K562 (cell line): ENCODE measurements around the gene FAM110D. TPM values are rescaled to one million over a fixed set of nuclear protein-coding genes. Genes with fewer than 3 reads are reported as not detected.

Experiments
- ATF7 ChIP-seq: fragments of 450-650 bp; IDR thresholded peaks from 2 replicates; pipeline ENCODE4 v1.7.1; 2014; ENCODE audit warnings: mild to moderate bottlenecking, moderate library complexity
- BMI1 ChIP-seq: fragments of 150-350 bp; IDR thresholded peaks from 2 replicates; pipeline ENCODE4 v1.6.1; 2014; ENCODE audit warnings: low read length
- BRD9 ChIP-seq: fragments of 450-650 bp; IDR thresholded peaks from 2 replicates; pipeline ENCODE4 v1.6.1; 2018; ENCODE audit warnings: low read depth; ENCODE audit not compliant: partially characterized antibody
- BRF1 ChIP-seq: IDR thresholded peaks from 3 replicates; pipeline ENCODE4 v1.6.1; 2011; ENCODE audit warnings: borderline replicate concordance, mild to moderate bottlenecking; ENCODE audit not compliant: insufficient read length; ENCODE audit errors: extremely low read depth
- CEBPG ChIP-seq, 3 experiments: fragments of 200-800 bp in 1 of 3; sonication (Bioruptor generic) in 1 of 3; sonication (generic) in 1 of 3; formaldehyde crosslinking in 1 of 3; IDR thresholded peaks in 2 of 3; conservative IDR thresholded peaks in 1 of 3; 2 replicates each; pipeline versions ENCODE4 v1.6.1 to v1.8.0; 2016 to 2022; ENCODE audit warnings: missing compliant biosample characterization in 2 of 3, missing genetic modification characterization in 2 of 3, mild to moderate bottlenecking in 1 of 3, missing genetic modification reagents in 1 of 3
- FOXA1 ChIP-seq: fragments of 450-650 bp; IDR thresholded peaks from 2 replicates; pipeline ENCODE4 v1.6.1; 2016; ENCODE audit warnings: mild to moderate bottlenecking, borderline replicate concordance
- FOXP1 ChIP-seq: sonication (generic); formaldehyde crosslinking; IDR thresholded peaks from 2 replicates; pipeline ENCODE4 v1.8.0; 2022; ENCODE audit warnings: mild to moderate bottlenecking, missing genetic modification reagents
- SNIP1 ChIP-seq: fragments of 450-650 bp; IDR thresholded peaks from 2 replicates; pipeline ENCODE4 v1.7.1; 2017; ENCODE audit warnings: low read depth, mild to moderate bottlenecking
- ZBED1 ChIP-seq: IDR thresholded peaks from 2 replicates; pipeline ENCODE4 v1.6.1; 2014
- ZNF398 ChIP-seq: fragments of 250-450 bp; sonication (Bioruptor Pico); IDR thresholded peaks from 2 replicates; pipeline ENCODE4 v1.8.0; 2021; ENCODE audit warnings: moderate library complexity, mild to moderate bottlenecking, inconsistent platforms
- polyA plus RNA-seq, 8 experiments: library from polyadenylated mRNA; depleted of rRNA in 4 of 8; stranded (reverse) in 5 of 8; unstranded in 3 of 8; fragments of >200 nt; fragmentation: Nextera tagmentation in 2 of 8; fragmentation: Illumina TruSeq in 1 of 8; extraction: Ambion mirVana in 2 of 8; extraction: Trizol in 1 of 8; gene quantifications; 2 replicates each; pipeline versions ENCODE4 v1.2.1 to v1.2.3, GENCODE V29; 2011 to 2014; ENCODE audit warnings: inconsistent platforms in 1 of 8, missing spikeins in 1 of 8
- total RNA-seq, 7 experiments: library from RNA; depleted of rRNA in 6 of 7; stranded (reverse); fragments of >200 nt in 6 of 7; fragmentation: Illumina TruSeq in 2 of 7; extraction: Trizol in 2 of 7; gene quantifications; 2 replicates each; pipeline versions ENCODE4 v1.2.1 to v1.2.3, GENCODE V29; 2011 to 2021; ENCODE audit warnings: low replicate concordance in 1 of 7
- TF ChIP-seq, protein P1 (sequence below): fragments of 250-450 bp; sonication (Bioruptor Pico); IDR thresholded peaks from 2 replicates; pipeline ENCODE4 v1.4.0; 2020; ENCODE audit warnings: mild to moderate bottlenecking
- TF ChIP-seq, protein P2 (sequence below), 2 experiments: IDR thresholded peaks in 1 of 2; conservative IDR thresholded peaks in 1 of 2; 2 replicates each; pipeline ENCODE4 v1.6.1; 2016; ENCODE audit warnings: low read depth in 2 of 2, mild to moderate bottlenecking in 1 of 2, missing compliant biosample characterization in 1 of 2, missing genetic modification characterization in 1 of 2, moderate library complexity in 1 of 2

The FAM110D gene
- total and polyA plus RNA-seq, 9 of the 15 experiments (the other 6 are each of a cell fraction or from before 2014, with no cell fraction given): 0.04 to 1.1 (median 0.33) TPM

DNA sequence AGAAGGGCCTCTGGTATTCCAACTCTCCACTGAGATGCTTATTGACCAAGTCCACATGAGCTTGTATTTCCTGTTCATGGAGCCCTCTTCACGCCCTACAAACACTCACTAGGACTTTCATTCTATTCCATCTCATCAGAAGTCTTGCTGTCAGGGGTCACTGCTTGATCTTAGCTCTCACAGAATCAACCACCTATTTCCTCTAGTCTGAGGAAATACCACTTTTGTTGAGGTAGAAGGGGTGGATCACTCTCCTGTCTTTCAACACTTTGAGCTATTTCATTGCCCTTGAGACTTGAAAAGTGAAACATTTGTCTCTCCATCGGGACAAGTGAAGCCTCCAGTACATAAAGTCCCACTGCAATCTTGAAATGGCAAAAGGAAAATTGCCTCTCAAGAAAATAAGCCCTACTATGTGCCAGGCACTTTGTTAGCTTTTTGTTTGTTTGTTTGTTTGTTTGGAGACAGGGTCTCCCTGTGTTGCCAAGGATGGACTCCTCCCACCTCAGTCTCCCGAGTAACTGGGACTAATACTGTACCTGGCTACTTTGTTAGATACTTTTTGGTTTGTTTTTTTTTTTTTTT, 19.8 kb upstream of the FAM110D start (continued):
- TF ChIP-seq BRF1 (no peak), CEBPG (CRISPR knock-in tag; IDR thresholded peaks at IDR 0.05) (peak; percentile 29; the same call in 1 of the 2 replicates), CEBPG (tag; conservative IDR thresholded peaks at IDR 0.05 in 1 of 2, IDR thresholded peaks at IDR 0.05 in 1 of 2) (no peak), ATF7 (peak; percentile 94), SNIP1 (no peak), FOXA1 (no peak), BRD9 (peak; percentile 42), ZBED1 (no peak), FOXP1 (CRISPR knock-in tag) (no peak), BMI1 (no peak), ZNF398 (CRISPR knock-in tag) (no peak)
- TF ChIP-seq, protein P1, sequence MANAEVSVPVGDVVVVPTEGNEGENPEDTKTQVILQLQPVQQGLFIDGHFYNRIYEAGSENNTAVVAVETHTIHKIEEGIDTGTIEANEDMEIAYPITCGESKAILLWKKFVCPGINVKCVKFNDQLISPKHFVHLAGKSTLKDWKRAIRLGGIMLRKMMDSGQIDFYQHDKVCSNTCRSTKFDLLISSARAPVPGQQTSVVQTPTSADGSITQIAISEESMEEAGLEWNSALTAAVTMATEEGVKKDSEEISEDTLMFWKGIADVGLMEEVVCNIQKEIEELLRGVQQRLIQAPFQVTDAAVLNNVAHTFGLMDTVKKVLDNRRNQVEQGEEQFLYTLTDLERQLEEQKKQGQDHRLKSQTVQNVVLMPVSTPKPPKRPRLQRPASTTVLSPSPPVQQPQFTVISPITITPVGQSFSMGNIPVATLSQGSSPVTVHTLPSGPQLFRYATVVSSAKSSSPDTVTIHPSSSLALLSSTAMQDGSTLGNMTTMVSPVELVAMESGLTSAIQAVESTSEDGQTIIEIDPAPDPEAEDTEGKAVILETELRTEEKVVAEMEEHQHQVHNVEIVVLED (CRISPR knock-in tag): 0 out of 2 replicates have a peak, but pooled peaks have one; percentile 2
- TF ChIP-seq, protein P2, sequence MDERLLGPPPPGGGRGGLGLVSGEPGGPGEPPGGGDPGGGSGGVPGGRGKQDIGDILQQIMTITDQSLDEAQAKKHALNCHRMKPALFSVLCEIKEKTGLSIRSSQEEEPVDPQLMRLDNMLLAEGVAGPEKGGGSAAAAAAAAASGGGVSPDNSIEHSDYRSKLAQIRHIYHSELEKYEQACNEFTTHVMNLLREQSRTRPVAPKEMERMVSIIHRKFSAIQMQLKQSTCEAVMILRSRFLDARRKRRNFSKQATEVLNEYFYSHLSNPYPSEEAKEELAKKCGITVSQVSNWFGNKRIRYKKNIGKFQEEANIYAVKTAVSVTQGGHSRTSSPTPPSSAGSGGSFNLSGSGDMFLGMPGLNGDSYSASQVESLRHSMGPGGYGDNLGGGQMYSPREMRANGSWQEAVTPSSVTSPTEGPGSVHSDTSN (CRISPR knock-in tag; IDR thresholded peaks at IDR 0.05; ENCODE audit: low read depth): no peak
- TF ChIP-seq, protein P2 (tag; conservative IDR thresholded peaks at IDR 0.05; ENCODE audit: low read depth): peak; percentile 87
